ENCODE data around the gene NXPH3.

The NXPH3 gene

DNA sequence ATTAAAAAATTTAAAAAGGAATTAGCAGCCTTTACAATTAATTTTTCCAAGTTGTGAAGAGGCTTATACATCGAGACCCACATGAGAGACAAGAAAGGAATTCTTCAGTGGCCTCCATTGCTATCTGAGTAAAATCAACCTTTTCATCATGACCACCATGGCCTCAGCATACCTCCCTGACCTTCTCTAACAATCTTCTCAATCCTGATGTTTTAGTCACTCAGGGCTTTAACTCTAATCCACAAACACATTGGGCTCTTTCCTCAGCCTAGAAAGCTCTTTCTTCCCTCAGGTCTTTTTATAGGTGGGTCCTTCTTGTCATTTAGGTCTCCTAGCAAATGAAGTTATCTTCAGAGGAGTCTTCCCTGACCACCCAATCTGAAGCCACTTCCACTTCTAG, 55.8 kb downstream of the NXPH3 start:
- no peak overlapping the region for H3K4me3 ChIP-seq (ENCODE audit: control insufficient read depth, low read depth, low read length)
- TF ChIP-seq, protein P1, sequence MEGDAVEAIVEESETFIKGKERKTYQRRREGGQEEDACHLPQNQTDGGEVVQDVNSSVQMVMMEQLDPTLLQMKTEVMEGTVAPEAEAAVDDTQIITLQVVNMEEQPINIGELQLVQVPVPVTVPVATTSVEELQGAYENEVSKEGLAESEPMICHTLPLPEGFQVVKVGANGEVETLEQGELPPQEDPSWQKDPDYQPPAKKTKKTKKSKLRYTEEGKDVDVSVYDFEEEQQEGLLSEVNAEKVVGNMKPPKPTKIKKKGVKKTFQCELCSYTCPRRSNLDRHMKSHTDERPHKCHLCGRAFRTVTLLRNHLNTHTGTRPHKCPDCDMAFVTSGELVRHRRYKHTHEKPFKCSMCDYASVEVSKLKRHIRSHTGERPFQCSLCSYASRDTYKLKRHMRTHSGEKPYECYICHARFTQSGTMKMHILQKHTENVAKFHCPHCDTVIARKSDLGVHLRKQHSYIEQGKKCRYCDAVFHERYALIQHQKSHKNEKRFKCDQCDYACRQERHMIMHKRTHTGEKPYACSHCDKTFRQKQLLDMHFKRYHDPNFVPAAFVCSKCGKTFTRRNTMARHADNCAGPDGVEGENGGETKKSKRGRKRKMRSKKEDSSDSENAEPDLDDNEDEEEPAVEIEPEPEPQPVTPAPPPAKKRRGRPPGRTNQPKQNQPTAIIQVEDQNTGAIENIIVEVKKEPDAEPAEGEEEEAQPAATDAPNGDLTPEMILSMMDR (IDR thresholded peaks at IDR 0.05; ENCODE audit: control insufficient read depth, insufficient read depth, low read depth, low read length, missing control alignments): no peak
- DNase-seq (ENCODE audit: low read depth): no peak

All from AG09309 (cell line).